HG03159 (cell line): ENCODE results near the gene POLR2L.

ENCODE experiments used
- ATAC-seq: cut with Tn5 transposase; IDR thresholded peaks from one replicate; pipeline ENCODE4 v1.9.1; 2021; ENCODE audit warnings: mild to moderate bottlenecking, moderate library complexity; ENCODE audit not compliant: unreplicated experiment

Gene POLR2L

GRCh38 chr11:813456-814096, 28.8 kb downstream of the POLR2L start:
- no peak for ATAC-seq

- no peak for ATAC-seq
Measured at GRCh38 chr11:813072-813455, 29.3 kb downstream of the POLR2L start.

- no peak for ATAC-seq
Measured at GRCh38 chr11:812390-812789, 29.9 kb downstream of the POLR2L start.

- ATAC-seq, result no peak
Measured at GRCh38 chr11:811446-812245, 30.7 kb downstream of the POLR2L start.

- peak; percentile 12 for ATAC-seq
Measured at GRCh38 chr11:810040-810567, 32.2 kb downstream of the POLR2L start.

- peak; percentile 62 for ATAC-seq
Measured at GRCh38 chr11:809287-810039, 32.9 kb downstream of the POLR2L start, which contains the start of gene RPLP2. Gene RPLP2 (plus strand): TSS chr11:809967. CDS start chr11:810235, 268 bp downstream.

- no peak for ATAC-seq
Measured at GRCh38 chr11:808427-809286, 33.7 kb downstream of the POLR2L start.

- ATAC-seq, result no peak
Measured at GRCh38 chr11:804599-804964, 37.7 kb downstream of the POLR2L start.

GRCh38 chr11:803770-804598, 38.3 kb downstream of the POLR2L start:
- no peak for ATAC-seq

GRCh38 chr11:803467-803742, 38.9 kb downstream of the POLR2L start:
- ATAC-seq, result no peak

- no peak for ATAC-seq
Measured at GRCh38 chr11:802693-803466, 39.4 kb downstream of the POLR2L start.

- ATAC-seq, result no peak
Measured at GRCh38 chr11:802018-802617, 40.2 kb downstream of the POLR2L start.

- no peak for ATAC-seq
Measured at GRCh38 chr11:801097-801780, 41.1 kb downstream of the POLR2L start.

- ATAC-seq, result no peak
Measured at GRCh38 chr11:800473-800872, 41.9 kb downstream of the POLR2L start.

- no peak for ATAC-seq
Measured at GRCh38 chr11:799641-800316, 42.5 kb downstream of the POLR2L start.

GRCh38 chr11:798093-798713, 44.1 kb downstream of the POLR2L start, which contains the start of gene SLC25A22:
Gene SLC25A22 (minus strand): TSS chr11:798281. CDS start chr11:795006, 3,275 bp downstream.
- peak; percentile 52 for ATAC-seq
